Trophoblast cell (in vitro differentiated cells and primary cell): ENCODE results near the gene WDR36.

ENCODE experiments used
- DNase-seq, 2 donors: peaks; one replicate each; pipeline ENCODE4 v3.0.0-alpha.2; 2016
- H2AFZ ChIP-seq: 2 replicates; pipeline ENCODE4 v1.6.1; 2013; ENCODE audit warnings: low read length, moderate library complexity, mild to moderate bottlenecking; ENCODE audit not compliant: insufficient read depth, poor library complexity
- H2AK5ac ChIP-seq: 2 replicates; pipeline ENCODE4 v1.6.1; 2013; ENCODE audit warnings: mild to moderate bottlenecking, low read length
- H2BK120ac ChIP-seq: 2 replicates; pipeline ENCODE4 v1.6.1; 2013; ENCODE audit warnings: low read length, mild to moderate bottlenecking, moderate library complexity; ENCODE audit not compliant: insufficient read depth, poor library complexity
- H2BK12ac ChIP-seq: 2 replicates; pipeline ENCODE4 v1.6.1; 2013; ENCODE audit warnings: mild to moderate bottlenecking, low read length, moderate library complexity
- H2BK5ac ChIP-seq: 2 replicates; pipeline ENCODE4 v1.6.1; 2013; ENCODE audit warnings: low read length, low read depth, moderate library complexity, mild to moderate bottlenecking; ENCODE audit not compliant: poor library complexity
- H3K14ac ChIP-seq: 2 replicates; pipeline ENCODE4 v1.6.1; 2013; ENCODE audit warnings: mild to moderate bottlenecking, low read length
- H3K18ac ChIP-seq: 2 replicates; pipeline ENCODE4 v1.6.1; 2013; ENCODE audit warnings: mild to moderate bottlenecking, low read length
- H3K23ac ChIP-seq: 2 replicates; pipeline ENCODE4 v1.6.1; 2013; ENCODE audit warnings: low read length
- H3K27ac ChIP-seq: 2 replicates; pipeline ENCODE4 v1.5.1; 2013; ENCODE audit warnings: low read depth, mild to moderate bottlenecking, inconsistent platforms, low read length, moderate library complexity
- H3K27me3 ChIP-seq: 2 replicates; pipeline ENCODE4 v1.6.1; 2013; ENCODE audit warnings: inconsistent platforms, mild to moderate bottlenecking, low read length, moderate library complexity; ENCODE audit not compliant: insufficient read depth
- H3K36me3 ChIP-seq, 2 experiments: 1 replicate in 1 of 2; 2 replicates in 1 of 2; pipeline ENCODE4 v1.6.1; 2013; ENCODE audit warnings: low read length in 2 of 2, mild to moderate bottlenecking in 2 of 2, moderate library complexity in 1 of 2; ENCODE audit not compliant: insufficient read depth in 2 of 2, control insufficient read depth in 1 of 2
- H3K4ac ChIP-seq: 2 replicates; pipeline ENCODE4 v1.6.1; 2013; ENCODE audit warnings: low read depth, mild to moderate bottlenecking, low read length, moderate library complexity
- H3K4me1 ChIP-seq, 2 experiments: 1 replicate in 1 of 2; 2 replicates in 1 of 2; pipeline ENCODE4 v1.6.1; 2013; ENCODE audit warnings: low read length in 2 of 2, mild to moderate bottlenecking in 2 of 2, moderate library complexity in 1 of 2; ENCODE audit not compliant: insufficient read depth in 2 of 2, control insufficient read depth in 1 of 2
- H3K4me2 ChIP-seq: 2 replicates; pipeline ENCODE4 v1.6.1; 2013; ENCODE audit warnings: inconsistent platforms, mild to moderate bottlenecking, low read length, moderate library complexity
- H3K4me3 ChIP-seq: 2 replicates; pipeline ENCODE4 v1.5.1; 2013; ENCODE audit warnings: mild to moderate bottlenecking, low read depth, low read length, inconsistent platforms
- H3K79me1 ChIP-seq: one replicate; pipeline ENCODE4 v1.6.1; 2013; ENCODE audit warnings: low read length
- H3K79me2 ChIP-seq: 2 replicates; pipeline ENCODE4 v1.6.1; 2013; ENCODE audit warnings: low read length, mild to moderate bottlenecking; ENCODE audit not compliant: control insufficient read depth, insufficient read depth, poor library complexity
- H3K9ac ChIP-seq: 2 replicates; pipeline ENCODE4 v1.6.1; 2013; ENCODE audit warnings: mild to moderate bottlenecking, low read length
- H3K9me3 ChIP-seq: 2 replicates; pipeline ENCODE4 v1.6.1; 2013; ENCODE audit warnings: low read depth, mild to moderate bottlenecking, control low read depth, inconsistent platforms, low read length; ENCODE audit not compliant: insufficient read depth
- H4K12ac ChIP-seq: 2 replicates; pipeline ENCODE4 v1.6.1; 2013; ENCODE audit warnings: low read depth, mild to moderate bottlenecking, low read length, moderate library complexity
- H4K8ac ChIP-seq: 2 replicates; pipeline ENCODE4 v1.6.1; 2013; ENCODE audit warnings: low read depth, mild to moderate bottlenecking, low read length, moderate library complexity
- H4K91ac ChIP-seq: one replicate; pipeline ENCODE4 v1.6.1; 2013; ENCODE audit warnings: low read depth, mild to moderate bottlenecking, low read length, moderate library complexity
- WGBS: extraction: QIAGEN DNeasy Blood & Tissue Kit; methylation state at CpG from one replicate; pipeline ENCODE4 v1.1.7; 2013; ENCODE audit warnings: missing lambda C conversion rate; ENCODE audit not compliant: insufficient read length, insufficient coverage; ENCODE audit errors: extremely low coverage; 5-methylcytosine and 5-hydroxymethylcytosine counted together

WDR36 gene

DNA sequence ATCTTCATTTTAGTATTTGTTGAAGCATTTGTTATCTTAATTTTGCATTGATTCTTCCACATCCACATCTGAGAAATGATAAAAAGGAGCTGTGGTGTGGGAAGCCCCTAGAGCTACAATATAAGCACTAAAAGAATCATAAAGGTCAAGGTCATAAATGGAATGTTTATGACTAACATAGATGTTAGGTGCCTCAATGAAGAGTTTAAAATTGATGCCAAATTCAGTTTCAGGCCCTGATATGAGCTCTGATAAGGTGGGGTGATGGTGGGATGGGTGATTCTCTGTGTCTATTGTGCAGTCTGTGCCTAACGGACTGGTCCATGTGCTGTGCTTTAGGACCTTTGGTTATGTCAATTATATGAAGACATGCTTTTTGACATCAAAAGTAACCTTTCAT, 70.9 kb downstream of the WDR36 start:
- H4K12ac ChIP-seq = no peak overlapping the region
- no peak overlapping the region for H2AK5ac ChIP-seq
- H3K36me3 ChIP-seq = no peaks in the 10 kb centered on the region

DNA sequence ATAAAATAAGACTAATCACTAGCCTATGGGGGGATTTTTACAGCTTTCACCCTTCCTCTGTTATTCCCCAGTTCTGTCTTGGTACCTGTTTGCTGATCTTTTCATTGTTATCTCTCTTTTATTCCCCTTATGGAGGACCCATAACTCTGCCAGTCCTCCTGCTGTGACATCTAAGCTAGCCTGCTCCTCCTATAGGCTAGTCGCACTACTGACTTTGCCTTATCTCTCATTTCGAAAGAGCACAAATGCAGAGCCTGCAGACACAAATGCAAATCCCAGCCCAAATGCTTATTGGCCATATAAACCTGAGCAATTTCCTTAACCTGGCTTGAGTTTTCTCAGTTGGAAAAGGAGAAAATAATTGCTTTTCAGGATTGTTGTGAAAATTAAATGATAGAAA, 72.9 kb downstream of the WDR36 start:
- DNase-seq = no peak
- H3K18ac ChIP-seq = no peak overlapping the region
- no peak overlapping the region for H2BK12ac ChIP-seq
- no peaks in the 10 kb centered on the region for H3K4me1 ChIP-seq
- H2BK120ac ChIP-seq = no peak overlapping the region
- H4K12ac ChIP-seq = no peak overlapping the region
- no peak overlapping the region for H2BK5ac ChIP-seq
- H3K9ac ChIP-seq = no peak overlapping the region
- H3K14ac ChIP-seq = no peak overlapping the region
- H3K27ac ChIP-seq = no peak overlapping the region
- no peak overlapping the region for H3K4ac ChIP-seq
- H3K4me2 ChIP-seq = no peak overlapping the region
- no CpG with 5 or more reads among the region's 2 CpGs for WGBS
- H4K8ac ChIP-seq = no peak overlapping the region
- H3K27me3 ChIP-seq = no peaks in the 10 kb centered on the region
- H3K79me2 ChIP-seq = no peaks in the 10 kb centered on the region
- no peak overlapping the region for H3K23ac ChIP-seq
- no peak overlapping the region for H3K4me3 ChIP-seq
- no peaks in the 10 kb centered on the region for H3K9me3 ChIP-seq
- no peak overlapping the region for H2AFZ ChIP-seq
- H3K36me3 ChIP-seq = no peaks in the 10 kb centered on the region
- H3K79me1 ChIP-seq = no peaks in the 10 kb centered on the region
- H4K91ac ChIP-seq = no peak overlapping the region
- H2AK5ac ChIP-seq = no peak overlapping the region

More for the DNA sequence above, 70.9 kb downstream of the WDR36 start:
- Histone ChIP-seq H2BK120ac (no peak overlapping the region), H3K79me1 (no peaks in the 10 kb centered on the region), H3K14ac (no peak overlapping the region), H3K9me3 (no peaks in the 10 kb centered on the region), H3K23ac (no peak overlapping the region), H3K4ac (no peak overlapping the region), H3K4me2 (no peak overlapping the region), H2BK5ac (no peak overlapping the region), H3K79me2 (no peaks in the 10 kb centered on the region), H4K8ac (no peak overlapping the region), H3K27ac (no peak overlapping the region), H4K91ac (no peak overlapping the region), H3K4me1 (no peaks in the 10 kb centered on the region), H2BK12ac (no peak overlapping the region), H3K27me3 (no peaks in the 10 kb centered on the region), H3K4me3 (no peak overlapping the region), H3K18ac (no peak overlapping the region), H2AFZ (no peak overlapping the region), H3K9ac (no peak overlapping the region)
- DNase-seq = no peak
- no CpG with 5 or more reads among the region's 1 CpG for whole genome bisulfite sequencing

DNA sequence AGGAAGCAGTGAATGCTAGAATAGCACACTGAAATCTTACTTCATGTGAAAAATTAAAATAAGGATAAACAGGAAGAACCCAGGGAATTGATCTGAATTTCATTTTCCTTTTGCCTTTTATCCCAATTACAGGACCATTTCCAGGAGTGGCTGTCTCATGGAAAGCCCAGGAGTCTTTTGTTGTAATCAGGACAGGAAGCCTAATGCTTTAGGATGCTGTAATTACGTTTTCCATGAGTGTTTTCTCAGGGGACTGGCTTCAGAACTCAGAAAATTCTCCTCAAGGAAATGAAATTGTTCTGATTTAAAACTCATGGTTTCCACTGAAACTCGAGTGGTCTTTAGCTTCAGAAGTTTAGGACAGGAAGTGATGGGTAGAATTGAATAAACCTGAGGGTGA, 75.4 kb downstream of the WDR36 start:
- H3K4me2 ChIP-seq = no peak overlapping the region
- H3K9ac ChIP-seq = no peak overlapping the region
- H2BK5ac ChIP-seq = no peak overlapping the region
- H4K91ac ChIP-seq = no peak overlapping the region
- H2AK5ac ChIP-seq = no peak overlapping the region
- H3K9me3 ChIP-seq = no peaks in the 10 kb centered on the region
- H3K4me3 ChIP-seq = no peak overlapping the region
- H3K4me1 ChIP-seq = no peaks in the 10 kb centered on the region
- no peak overlapping the region for H2AFZ ChIP-seq
- H3K79me2 ChIP-seq = no peaks in the 10 kb centered on the region
- no peak overlapping the region for H3K27ac ChIP-seq
- no peak overlapping the region for H2BK12ac ChIP-seq
- no peak overlapping the region for H3K14ac ChIP-seq
- H3K79me1 ChIP-seq = no peaks in the 10 kb centered on the region
- H3K27me3 ChIP-seq = no peaks in the 10 kb centered on the region
- H3K18ac ChIP-seq = no peak overlapping the region
- no CpG with 5 or more reads among the region's 2 CpGs for WGBS
- H3K36me3 ChIP-seq = no peaks in the 10 kb centered on the region
- H3K23ac ChIP-seq = no peak overlapping the region
- no peak overlapping the region for H3K4ac ChIP-seq
- H4K12ac ChIP-seq = no peak overlapping the region
- no peak overlapping the region for H2BK120ac ChIP-seq
- no peak overlapping the region for H4K8ac ChIP-seq
- no peak for DNase-seq

DNA sequence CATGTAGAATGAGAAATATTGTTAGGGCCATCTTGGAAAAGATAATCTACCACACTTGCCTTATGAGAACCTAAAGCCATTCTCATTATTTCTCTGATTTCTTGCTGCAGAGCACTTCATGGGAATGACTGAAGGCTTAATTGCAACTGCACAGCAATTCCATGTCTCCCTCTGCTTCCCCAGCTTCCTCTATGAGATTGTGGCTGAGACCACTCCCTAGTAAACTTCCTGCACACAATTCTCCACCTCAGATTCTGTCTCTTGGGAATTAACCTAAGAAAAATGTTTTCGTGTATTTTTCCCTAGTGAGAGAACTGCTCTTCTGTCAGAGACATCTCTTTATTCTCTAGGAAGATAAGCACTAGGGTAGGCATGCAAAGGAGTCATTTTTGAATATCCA, 76.5 kb downstream of the WDR36 start:
- Histone ChIP-seq H3K14ac (no peak overlapping the region), H3K9ac (no peak overlapping the region), H3K18ac (no peak overlapping the region), H3K79me1 (no peaks in the 10 kb centered on the region), H2AK5ac (no peak overlapping the region), H3K36me3 (no peaks in the 10 kb centered on the region), H2AFZ (no peak overlapping the region), H3K4ac (no peak overlapping the region), H2BK120ac (no peak overlapping the region), H3K23ac (no peak overlapping the region), H3K27me3 (no peaks in the 10 kb centered on the region), H4K12ac (no peak overlapping the region), H3K79me2 (no peaks in the 10 kb centered on the region), H3K4me3 (no peak overlapping the region), H4K91ac (no peak overlapping the region), H3K9me3 (no peaks in the 10 kb centered on the region), H3K27ac (no peak overlapping the region), H2BK5ac (no peak overlapping the region), H2BK12ac (no peak overlapping the region), H4K8ac (no peak overlapping the region), H3K4me2 (no peak overlapping the region), H3K4me1 (no peaks in the 10 kb centered on the region)
- no peak for DNase-seq
- WGBS = no CpG with 5 or more reads among the region's 1 CpG
